HepG2 (cell line): ENCODE measurements around the gene IGFL2. TPM values are rescaled to one million over a fixed set of nuclear protein-coding genes. Genes with fewer than 3 reads are reported as not detected.

Experiments
- ATAC-seq: fragments of 200-7000 bp; cut with Tn5 transposase; 3 replicates; pipeline ENCODE4 v1.9.1; 2020; ENCODE audit warnings: mild to moderate bottlenecking, moderate library complexity
- BruUV-seq: library from RNA; stranded (reverse); fragments of 400-500 nt; replicated peaks from 2 replicates; lab custom pipeline; 2021; lab: Mats Ljungman, UMichigan
- CTCF ChIA-PET: fragments of 300-600 bp; formaldehyde crosslinking; extraction: SDS; loops from one replicate; lab custom pipeline; 2021; ENCODE audit warnings: low total read pairs, inconsistent platforms, low intra/inter-chr PET ratio; lab: Yijun Ruan, JAX
- POLR2A ChIA-PET: fragments of 350-600 bp; sonication (Branson Sonifier 250); formaldehyde crosslinking; loops from one replicate; lab custom pipeline; 2020; ENCODE audit warnings: antibody characterized with exemption, inconsistent platforms; lab: Yijun Ruan, JAX
- DNase-seq: peaks from one replicate; pipeline ENCODE4 v3.0.0-alpha.2; 2015; ENCODE audit warnings: low spot score
- FAIRE-seq: peaks from 3 replicates; lab custom pipeline; 2011; peaks lifted over from hg19 to GRCh38; lab: Jason Lieb, UNC
- H2AFZ ChIP-seq: one replicate; pipeline ENCODE4 v1.6.1; 2011; ENCODE audit warnings: low read length, inconsistent platforms
- H3K27ac ChIP-seq: fragments of 300-600 bp; 3 replicates; pipeline ENCODE4 v1.8.0; 2011; ENCODE audit warnings: mixed run types, mild to moderate bottlenecking, mixed read lengths, low read length, inconsistent platforms; ENCODE audit not compliant: insufficient read depth; ENCODE audit errors: extremely low read length
- H3K27me3 ChIP-seq, 2 experiments: fragments of 200-600 bp in 1 of 2; 2 replicates in 1 of 2; 3 replicates in 1 of 2; pipeline versions ENCODE4 v1.6.0 to v1.8.0; 2011; ENCODE audit warnings: low read length in 2 of 2, mild to moderate bottlenecking in 2 of 2, moderate library complexity in 2 of 2, inconsistent platforms in 1 of 2; ENCODE audit not compliant: insufficient read depth in 2 of 2, control insufficient read depth in 1 of 2
- H3K36me3 ChIP-seq, 2 experiments: fragments of 200-600 bp in 1 of 2; replicated peaks in 1 of 2; 2 replicates in 1 of 2; 3 replicates in 1 of 2; pipeline versions ENCODE4 v1.5.1 to v1.8.0; 2011; ENCODE audit warnings: low read length in 2 of 2, inconsistent platforms in 1 of 2; ENCODE audit not compliant: insufficient read depth in 2 of 2, control insufficient read depth in 1 of 2
- H3K4me1 ChIP-seq: 2 replicates; pipeline ENCODE4 v1.5.1; 2012; ENCODE audit warnings: low read length, inconsistent platforms; ENCODE audit not compliant: insufficient read depth
- H3K4me2 ChIP-seq: 2 replicates; pipeline ENCODE4 v1.6.0; 2011; ENCODE audit warnings: low read depth, low read length, inconsistent platforms
- H3K4me3 ChIP-seq, 3 experiments: fragments of 200-600 bp in 1 of 3; sonication (generic), shearing (Covaris generic) in 1 of 3; replicated peaks in 1 of 3; 2 replicates each; pipeline ENCODE4 v1.5.1; 2011 to 2016; ENCODE audit warnings: low read length in 3 of 3, inconsistent platforms in 2 of 3, low read depth in 2 of 3, mild to moderate bottlenecking in 2 of 3, control low read depth in 1 of 3, mixed read lengths in 1 of 3; ENCODE audit not compliant: insufficient read depth in 1 of 3
- H3K79me2 ChIP-seq: one replicate; pipeline ENCODE4 v1.6.1; 2011; ENCODE audit warnings: low read length, inconsistent platforms; ENCODE audit not compliant: insufficient read depth
- H3K9ac ChIP-seq: 2 replicates; pipeline ENCODE4 v1.6.0; 2011; ENCODE audit warnings: mild to moderate bottlenecking, low read depth, low read length, inconsistent platforms; ENCODE audit not compliant: insufficient read depth
- H3K9me3 ChIP-seq: 2 replicates; pipeline ENCODE4 v1.5.1; 2012; ENCODE audit warnings: mild to moderate bottlenecking, low read length
- H4K20me1 ChIP-seq: 2 replicates; pipeline ENCODE4 v1.6.0; 2011; ENCODE audit warnings: inconsistent platforms, mild to moderate bottlenecking, low read length, moderate library complexity; ENCODE audit not compliant: insufficient read depth
- BHLHE40 ChIP-seq: IDR thresholded peaks from 2 replicates; pipeline ENCODE4 v1.6.1; 2011; ENCODE audit warnings: low read length, improper control_type of control experiment
- PPARG ChIP-seq: conservative IDR thresholded peaks from 2 replicates; pipeline ENCODE4 v1.6.1; 2016; ENCODE audit warnings: missing biosample characterization, missing genetic modification reagents
- SMARCC2 ChIP-seq: fragments of 450-650 bp; IDR thresholded peaks from 2 replicates; pipeline ENCODE4 v1.6.1; 2017; ENCODE audit warnings: antibody characterized with exemption, mild to moderate bottlenecking
- TRIM22 ChIP-seq: fragments of 450-650 bp; IDR thresholded peaks from 2 replicates; pipeline ENCODE4 v1.6.1; 2017
- ZNF44 ChIP-seq: sonication (generic); formaldehyde crosslinking; IDR thresholded peaks from 2 replicates; pipeline ENCODE4 v1.5.1; 2020; ENCODE audit warnings: mild to moderate bottlenecking, missing genetic modification reagents
- ZNF777 ChIP-seq: sonication (generic); formaldehyde crosslinking; IDR thresholded peaks from 2 replicates; pipeline ENCODE4 v1.4.0; 2020; ENCODE audit warnings: missing genetic modification reagents
- WGBS: methylation state at CpG from one replicate; pipeline ENCODE4 v1.1.6; 2017; ENCODE audit warnings: low lambda C conversion rate; 5-methylcytosine and 5-hydroxymethylcytosine counted together
- in situ Hi-C: cut with HindIII; loops from 2 replicates; pipeline ENCODE4 v1.10.0; 2017; ENCODE audit warnings: low pct_unique_long_range_greater_than_20kb; ENCODE audit not compliant: extremely low pct_ligation_motif_present
- intact Hi-C: fragments of 100-400 bp; cut with micrococcal nuclease; formaldehyde crosslinking; loops from one replicate; pipeline ENCODE4 v1.10.0; 2022; ENCODE audit not compliant: unreplicated experiment
- polyA plus RNA-seq, 8 experiments: library from polyadenylated mRNA; depleted of rRNA in 3 of 8; stranded (reverse) in 7 of 8; unstranded in 1 of 8; fragments of >200 nt; fragmentation: Illumina TruSeq in 4 of 8; extraction: Trizol in 4 of 8; gene quantifications; 2 replicates each; pipeline versions ENCODE4 v1.2.1 to v1.2.3, GENCODE V29; 2011 to 2016; ENCODE audit warnings: low read depth in 4 of 8, missing spikeins in 1 of 8, mixed read lengths in 1 of 8; ENCODE audit not compliant: insufficient read depth in 1 of 8
- total RNA-seq, 5 experiments: library from RNA; depleted of rRNA; stranded (reverse); fragments of >200 nt; fragmentation: Illumina TruSeq; extraction: Trizol; gene quantifications; 2 replicates each; pipeline ENCODE4 v1.2.3, GENCODE V29; 2016; ENCODE audit warnings: low read depth in 1 of 5
- TF ChIP-seq, protein P1 (sequence below): sonication (generic); formaldehyde crosslinking; IDR thresholded peaks from 2 replicates; pipeline ENCODE4 v1.4.0; 2020; ENCODE audit warnings: missing genetic modification reagents
- TF ChIP-seq, protein P2 (sequence below): IDR thresholded peaks from 2 replicates; pipeline ENCODE4 v1.6.1; 2016
- TF ChIP-seq, protein P3 (sequence below): sonication (generic); formaldehyde crosslinking; IDR thresholded peaks from 2 replicates; pipeline ENCODE4 v1.4.0; 2020; ENCODE audit warnings: missing genetic modification reagents, borderline replicate concordance

IGFL2 gene
- total and polyA plus RNA-seq, 2 of the 13 experiments (the other 11 are each of a cell fraction or from before 2014, with no cell fraction given): not detected

GRCh38 chr19:46159418-46160232, 11.6 kb downstream of the IGFL2 start:
- H4K20me1 ChIP-seq: no peaks in the 10 kb centered on the region
- ChIA-PET POLR2A (no interaction called here), CTCF (no interaction called here)
- DNase-seq (no peak), ATAC-seq (no peak), FAIRE-seq (no peak)
- H3K27ac ChIP-seq: no peak overlapping the region
- no peaks in the 10 kb centered on the region for H3K36me3 ChIP-seq
- no peaks in the 10 kb centered on the region for H3K79me2 ChIP-seq
- H3K4me2 ChIP-seq: no peak overlapping the region
- no peaks in the 10 kb centered on the region for H3K9me3 ChIP-seq
- intact Hi-C loops: no loop called here
- no peaks in the 10 kb centered on the region for H3K4me1 ChIP-seq
- H3K4me3 ChIP-seq: no peak overlapping the region
- TF ChIP-seq PPARG (no peak), TRIM22 (no peak), BHLHE40 (no peak), ZNF44 (CRISPR knock-in tag) (no peak), ZNF777 (CRISPR knock-in tag) (no peak), SMARCC2 (no peak)
- TF ChIP-seq, protein P1, sequence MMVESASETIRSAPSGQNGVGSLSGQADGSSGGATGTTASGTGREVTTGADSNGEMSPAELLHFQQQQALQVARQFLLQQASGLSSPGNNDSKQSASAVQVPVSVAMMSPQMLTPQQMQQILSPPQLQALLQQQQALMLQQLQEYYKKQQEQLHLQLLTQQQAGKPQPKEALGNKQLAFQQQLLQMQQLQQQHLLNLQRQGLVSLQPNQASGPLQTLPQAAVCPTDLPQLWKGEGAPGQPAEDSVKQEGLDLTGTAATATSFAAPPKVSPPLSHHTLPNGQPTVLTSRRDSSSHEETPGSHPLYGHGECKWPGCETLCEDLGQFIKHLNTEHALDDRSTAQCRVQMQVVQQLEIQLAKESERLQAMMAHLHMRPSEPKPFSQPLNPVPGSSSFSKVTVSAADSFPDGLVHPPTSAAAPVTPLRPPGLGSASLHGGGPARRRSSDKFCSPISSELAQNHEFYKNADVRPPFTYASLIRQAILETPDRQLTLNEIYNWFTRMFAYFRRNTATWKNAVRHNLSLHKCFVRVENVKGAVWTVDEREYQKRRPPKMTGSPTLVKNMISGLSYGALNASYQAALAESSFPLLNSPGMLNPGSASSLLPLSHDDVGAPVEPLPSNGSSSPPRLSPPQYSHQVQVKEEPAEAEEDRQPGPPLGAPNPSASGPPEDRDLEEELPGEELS (CRISPR knock-in tag): no peak
- TF ChIP-seq, protein P2, sequence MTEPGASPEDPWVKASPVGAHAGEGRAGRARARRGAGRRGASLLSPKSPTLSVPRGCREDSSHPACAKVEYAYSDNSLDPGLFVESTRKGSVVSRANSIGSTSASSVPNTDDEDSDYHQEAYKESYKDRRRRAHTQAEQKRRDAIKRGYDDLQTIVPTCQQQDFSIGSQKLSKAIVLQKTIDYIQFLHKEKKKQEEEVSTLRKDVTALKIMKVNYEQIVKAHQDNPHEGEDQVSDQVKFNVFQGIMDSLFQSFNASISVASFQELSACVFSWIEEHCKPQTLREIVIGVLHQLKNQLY (CRISPR knock-in tag): no peak
- TF ChIP-seq, protein P3, sequence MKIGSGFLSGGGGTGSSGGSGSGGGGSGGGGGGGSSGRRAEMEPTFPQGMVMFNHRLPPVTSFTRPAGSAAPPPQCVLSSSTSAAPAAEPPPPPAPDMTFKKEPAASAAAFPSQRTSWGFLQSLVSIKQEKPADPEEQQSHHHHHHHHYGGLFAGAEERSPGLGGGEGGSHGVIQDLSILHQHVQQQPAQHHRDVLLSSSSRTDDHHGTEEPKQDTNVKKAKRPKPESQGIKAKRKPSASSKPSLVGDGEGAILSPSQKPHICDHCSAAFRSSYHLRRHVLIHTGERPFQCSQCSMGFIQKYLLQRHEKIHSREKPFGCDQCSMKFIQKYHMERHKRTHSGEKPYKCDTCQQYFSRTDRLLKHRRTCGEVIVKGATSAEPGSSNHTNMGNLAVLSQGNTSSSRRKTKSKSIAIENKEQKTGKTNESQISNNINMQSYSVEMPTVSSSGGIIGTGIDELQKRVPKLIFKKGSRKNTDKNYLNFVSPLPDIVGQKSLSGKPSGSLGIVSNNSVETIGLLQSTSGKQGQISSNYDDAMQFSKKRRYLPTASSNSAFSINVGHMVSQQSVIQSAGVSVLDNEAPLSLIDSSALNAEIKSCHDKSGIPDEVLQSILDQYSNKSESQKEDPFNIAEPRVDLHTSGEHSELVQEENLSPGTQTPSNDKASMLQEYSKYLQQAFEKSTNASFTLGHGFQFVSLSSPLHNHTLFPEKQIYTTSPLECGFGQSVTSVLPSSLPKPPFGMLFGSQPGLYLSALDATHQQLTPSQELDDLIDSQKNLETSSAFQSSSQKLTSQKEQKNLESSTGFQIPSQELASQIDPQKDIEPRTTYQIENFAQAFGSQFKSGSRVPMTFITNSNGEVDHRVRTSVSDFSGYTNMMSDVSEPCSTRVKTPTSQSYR: no peak
- in situ Hi-C loops: no loop called here
- no peak overlapping the region for H2AFZ ChIP-seq
- WGBS: 5% methylated on average over 4 of the region's 4 CpGs
- no peak overlapping the region for H3K9ac ChIP-seq
- no TSS peak for BruUV-seq
- H3K27me3 ChIP-seq: no peaks in the 10 kb centered on the region
